Measurements from ENCODE around the gene UVSSA.
"Not testable (repeated sequence)": the region's sequence is repeated elsewhere in the genome, so short reads cannot be mapped to it uniquely, and the experiment has no call there.

Gene UVSSA

DNA sequence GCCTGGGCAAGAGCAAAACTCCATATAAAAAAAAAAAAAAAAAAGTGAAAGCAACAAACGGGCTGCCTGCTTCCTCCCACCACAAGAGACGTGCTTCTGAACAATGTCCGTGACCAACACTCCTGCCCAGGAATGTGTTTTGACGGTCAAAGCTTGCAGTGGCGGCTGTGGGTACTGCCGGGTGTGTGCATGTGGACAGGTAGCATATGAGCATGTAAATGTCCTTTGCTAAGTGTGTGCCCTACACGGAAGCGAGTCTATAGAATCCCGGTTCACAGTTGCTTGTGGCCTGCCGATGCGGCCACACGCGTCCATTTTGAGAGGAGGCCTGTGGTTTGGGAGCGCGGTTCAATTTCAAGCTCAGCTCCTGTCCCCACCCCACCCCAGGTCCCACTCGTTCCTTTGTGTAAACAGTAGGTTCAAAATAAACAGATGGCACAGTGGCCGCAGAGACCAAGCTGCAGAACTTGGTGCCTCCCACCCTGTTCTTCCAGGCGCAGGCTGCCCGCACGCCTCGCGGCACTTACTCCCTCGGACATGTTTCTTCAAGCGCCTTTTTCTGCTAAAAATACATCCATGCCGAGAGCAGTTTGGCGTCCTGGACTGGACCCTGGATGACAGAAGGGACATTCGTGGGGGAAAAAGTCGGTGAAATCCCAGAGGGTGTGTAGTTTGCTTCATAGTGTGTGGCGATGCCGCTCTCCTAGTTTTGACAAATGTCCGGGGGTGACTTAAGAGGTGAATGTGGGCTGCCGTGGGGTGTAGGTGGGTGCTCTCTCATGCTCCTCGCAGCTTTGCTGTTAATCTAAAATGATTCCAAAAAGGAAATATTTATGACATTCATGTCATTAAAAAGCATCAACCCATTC is 70.7 kb downstream of the UVSSA start:
- DNase-seq: no peak

DNA sequence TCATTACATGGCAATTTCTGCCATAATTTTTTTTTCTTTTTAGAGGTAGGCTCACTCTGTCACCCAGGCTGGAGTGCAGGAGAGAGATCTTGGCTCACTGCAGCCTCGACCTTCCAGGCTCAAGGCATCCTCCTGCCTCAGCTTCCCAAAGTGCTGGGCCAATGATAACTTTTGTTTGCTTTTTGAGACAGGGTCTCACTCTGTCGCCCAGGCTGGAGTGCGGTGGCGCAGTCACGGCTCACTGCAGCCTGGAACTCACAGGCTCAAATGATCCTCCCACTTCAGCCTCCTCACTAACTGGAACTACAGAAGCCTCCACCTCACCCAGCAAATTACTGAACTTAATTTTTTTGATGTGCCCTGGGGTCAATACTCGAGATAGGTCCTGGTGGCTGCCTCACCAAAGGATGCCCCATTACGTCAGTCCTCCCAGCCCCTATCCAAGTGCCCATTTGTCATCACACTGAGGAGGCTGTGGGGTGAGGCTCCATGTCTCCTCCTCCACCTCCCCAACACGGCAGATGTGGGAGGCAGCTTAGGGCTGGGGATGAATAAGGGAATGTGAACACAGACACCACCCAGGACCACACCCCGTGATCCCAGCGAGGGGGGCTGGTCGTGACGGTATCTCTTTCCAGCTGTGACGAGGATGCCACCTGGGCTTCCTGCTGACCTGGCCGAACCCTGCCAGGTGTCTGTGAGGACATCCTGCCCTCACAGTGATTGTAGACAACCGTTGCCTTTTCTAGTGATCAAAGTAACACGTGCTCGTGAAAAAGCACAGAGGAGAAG is 71.7 kb downstream of the UVSSA start:
- no peak for DNase-seq

DNA sequence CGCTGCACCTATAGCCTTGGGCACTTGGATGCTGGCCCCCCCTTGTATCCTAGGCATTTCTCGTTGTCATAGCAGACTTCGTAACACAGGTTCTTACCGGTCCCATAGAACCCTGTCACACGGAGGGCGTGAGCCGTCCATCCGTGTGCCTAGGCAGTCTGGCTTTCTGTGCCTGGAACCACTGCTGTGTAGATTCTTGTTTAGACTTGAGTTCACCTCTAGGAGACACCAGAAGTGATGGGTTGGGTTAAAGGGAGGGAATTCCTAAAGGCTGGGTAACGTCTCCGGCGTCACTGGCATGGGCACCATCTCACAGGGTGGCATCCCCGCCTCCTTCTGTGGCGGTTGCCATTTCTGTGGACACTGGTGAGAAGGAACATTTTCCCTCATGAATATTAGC is 72.7 kb downstream of the UVSSA start:
- DNase-seq: no peak

DNA sequence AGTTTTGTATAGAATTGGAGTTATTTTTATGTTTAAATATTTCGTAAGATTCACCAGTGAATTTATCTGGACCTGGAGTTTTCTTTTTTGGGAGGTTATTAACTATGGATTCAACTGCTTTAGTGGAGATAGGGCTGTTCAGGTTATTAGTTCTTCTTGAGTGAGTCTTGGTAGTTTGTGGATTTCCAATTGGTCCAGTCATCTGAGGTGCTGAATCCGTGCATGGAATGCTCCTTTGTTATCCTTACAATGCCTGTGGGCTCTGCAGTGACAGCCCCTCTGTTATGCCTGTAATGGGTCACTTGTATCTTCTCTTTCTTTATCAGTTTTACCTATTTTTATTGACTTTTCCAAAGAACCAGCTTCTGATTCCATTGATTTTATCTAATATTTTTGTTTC is 74.6 kb downstream of the UVSSA start:
- no peak for DNase-seq

DNA sequence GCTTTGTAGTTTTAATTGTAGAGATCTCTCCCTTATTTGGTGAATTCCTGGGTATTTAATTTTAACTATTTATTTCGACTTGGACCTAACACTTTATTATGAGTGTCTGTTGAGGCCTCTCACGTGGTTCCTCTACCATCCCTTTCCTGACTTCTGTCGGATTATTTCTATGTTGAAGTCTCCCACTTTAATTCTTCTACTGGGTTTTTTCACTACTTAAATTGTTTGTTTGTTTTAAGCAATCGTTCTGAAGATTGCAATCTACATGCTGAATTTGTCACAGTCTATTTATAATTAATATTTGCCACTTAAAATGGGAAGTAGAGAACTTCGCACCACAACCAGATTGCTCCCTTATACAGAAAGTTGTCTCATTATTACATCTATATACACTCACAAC is 80.0 kb downstream of the UVSSA start:
- no peak for DNase-seq

DNA sequence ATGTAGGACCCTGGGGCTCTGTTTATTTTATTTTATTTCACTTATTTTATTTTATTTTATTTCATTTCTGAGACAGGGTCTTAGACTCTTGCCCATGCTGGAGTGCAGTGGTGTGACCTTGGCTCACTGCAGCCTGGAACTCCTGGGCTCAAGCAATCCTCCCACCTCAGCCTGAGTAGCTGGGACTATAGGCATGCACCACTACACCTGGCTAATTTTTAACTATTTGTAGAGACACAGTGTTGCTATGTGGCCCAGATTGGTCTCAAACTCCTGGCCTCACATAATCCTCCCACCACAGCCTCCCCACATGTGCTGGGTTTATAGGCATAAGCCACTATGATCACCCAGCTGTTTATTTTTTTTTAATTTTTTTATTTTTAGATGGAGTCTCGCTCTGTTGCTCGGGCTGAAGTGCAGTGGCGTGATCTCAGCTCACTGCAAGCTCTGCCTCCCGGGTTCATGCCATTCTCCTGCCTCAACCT is 96.7 kb downstream of the UVSSA start:
- not testable (repeated sequence) for DNase-seq
